ENCODE measurements around the gene ATXN10. TPM values are rescaled to one million over a fixed set of nuclear protein-coding genes. Genes with fewer than 3 reads are reported as not detected.

ATXN10 gene
- total RNA-seq, 4 donors from 2014 or later = 79.0 to 152 (median 88.3) TPM

- peaks cover 6 to 10% (median 7%) of the 10 kb centered on the region in 3 donors for H3K4me1 ChIP-seq
- H3K4me3 ChIP-seq = no peak overlapping the region
- peaks cover 0 to 2% (median 0%) of the 10 kb centered on the region in 4 donors for H3K27me3 ChIP-seq
- intact Hi-C loops (cut with DNase I) = loop anchor here (10.0 kb wide), 1 partner anchor 215 kb away; no protein-coding TSS in a partner anchor
- no peak overlapping the region for H3K27ac ChIP-seq
- peaks cover 0 to 4% (median 0%) of the 10 kb centered on the region in 3 donors for H3K9me3 ChIP-seq
- peaks cover 0 to 40% (median 0%) of the 10 kb centered on the region in 3 donors for H3K36me3 ChIP-seq
- 86 to 91% methylated on average over 11 to 24 of the region's 28 CpGs for WGBS, 2 donors
- TF ChIP-seq POLR2A (IDR thresholded peaks at IDR 0.05) = no peak
- TF ChIP-seq, protein P1, sequence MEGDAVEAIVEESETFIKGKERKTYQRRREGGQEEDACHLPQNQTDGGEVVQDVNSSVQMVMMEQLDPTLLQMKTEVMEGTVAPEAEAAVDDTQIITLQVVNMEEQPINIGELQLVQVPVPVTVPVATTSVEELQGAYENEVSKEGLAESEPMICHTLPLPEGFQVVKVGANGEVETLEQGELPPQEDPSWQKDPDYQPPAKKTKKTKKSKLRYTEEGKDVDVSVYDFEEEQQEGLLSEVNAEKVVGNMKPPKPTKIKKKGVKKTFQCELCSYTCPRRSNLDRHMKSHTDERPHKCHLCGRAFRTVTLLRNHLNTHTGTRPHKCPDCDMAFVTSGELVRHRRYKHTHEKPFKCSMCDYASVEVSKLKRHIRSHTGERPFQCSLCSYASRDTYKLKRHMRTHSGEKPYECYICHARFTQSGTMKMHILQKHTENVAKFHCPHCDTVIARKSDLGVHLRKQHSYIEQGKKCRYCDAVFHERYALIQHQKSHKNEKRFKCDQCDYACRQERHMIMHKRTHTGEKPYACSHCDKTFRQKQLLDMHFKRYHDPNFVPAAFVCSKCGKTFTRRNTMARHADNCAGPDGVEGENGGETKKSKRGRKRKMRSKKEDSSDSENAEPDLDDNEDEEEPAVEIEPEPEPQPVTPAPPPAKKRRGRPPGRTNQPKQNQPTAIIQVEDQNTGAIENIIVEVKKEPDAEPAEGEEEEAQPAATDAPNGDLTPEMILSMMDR (IDR thresholded peaks at IDR 0.05) = no peak
- DNase-seq = no peak
Observed at GRCh38 chr22:45859231-45860161, 187.9 kb downstream of the ATXN10 start.

GRCh38 chr22:45860201-45860600, 188.6 kb downstream of the ATXN10 start:
- H3K27me3 ChIP-seq = peaks cover 0 to 7% (median 0%) of the 10 kb centered on the region in 4 donors
- H3K9me3 ChIP-seq = peaks cover 0 to 4% (median 0%) of the 10 kb centered on the region in 3 donors
- no peak overlapping the region for H3K27ac ChIP-seq
- H3K4me1 ChIP-seq = peaks cover 11 to 17% (median 14%) of the 10 kb centered on the region in 3 donors
- no peak overlapping the region for H3K4me3 ChIP-seq
- TF ChIP-seq, protein P1 (IDR thresholded peaks at IDR 0.05) = no peak
- no peak for TF ChIP-seq POLR2A (IDR thresholded peaks at IDR 0.05)
- peaks cover 0 to 33% (median 0%) of the 10 kb centered on the region in 3 donors for H3K36me3 ChIP-seq
- intact Hi-C loops (cut with DNase I) = loop anchor here (10.0 kb wide), 1 partner anchor 215 kb away; no protein-coding TSS in a partner anchor
- DNase-seq = no peak
- 65 to 90% methylated on average over 4 to 17 of the region's 18 CpGs for WGBS, 2 donors

- H3K27ac ChIP-seq = no peak overlapping the region
- no peak for DNase-seq
- 73 to 81% methylated on average over 5 of the region's 8 CpGs for WGBS, 2 donors
- H3K4me3 ChIP-seq = no peak overlapping the region
- no peak for TF ChIP-seq POLR2A (IDR thresholded peaks at IDR 0.05)
- TF ChIP-seq, protein P1 (IDR thresholded peaks at IDR 0.05) = no peak
- intact Hi-C loops (cut with DNase I) = loop anchor here (10.0 kb wide), 1 partner anchor 216 kb away; no protein-coding TSS in a partner anchor
- H3K27me3 ChIP-seq = peaks cover 0 to 17% (median 0%) of the 10 kb centered on the region in 4 donors
- peaks cover 0 to 22% (median 0%) of the 10 kb centered on the region in 3 donors for H3K36me3 ChIP-seq
- H3K9me3 ChIP-seq = peaks cover 0 to 4% (median 0%) of the 10 kb centered on the region in 3 donors
- H3K4me1 ChIP-seq = peaks cover 20 to 27% (median 22%) of the 10 kb centered on the region in 3 donors
Observed at GRCh38 chr22:45861259-45861658, 189.6 kb downstream of the ATXN10 start.

DNA sequence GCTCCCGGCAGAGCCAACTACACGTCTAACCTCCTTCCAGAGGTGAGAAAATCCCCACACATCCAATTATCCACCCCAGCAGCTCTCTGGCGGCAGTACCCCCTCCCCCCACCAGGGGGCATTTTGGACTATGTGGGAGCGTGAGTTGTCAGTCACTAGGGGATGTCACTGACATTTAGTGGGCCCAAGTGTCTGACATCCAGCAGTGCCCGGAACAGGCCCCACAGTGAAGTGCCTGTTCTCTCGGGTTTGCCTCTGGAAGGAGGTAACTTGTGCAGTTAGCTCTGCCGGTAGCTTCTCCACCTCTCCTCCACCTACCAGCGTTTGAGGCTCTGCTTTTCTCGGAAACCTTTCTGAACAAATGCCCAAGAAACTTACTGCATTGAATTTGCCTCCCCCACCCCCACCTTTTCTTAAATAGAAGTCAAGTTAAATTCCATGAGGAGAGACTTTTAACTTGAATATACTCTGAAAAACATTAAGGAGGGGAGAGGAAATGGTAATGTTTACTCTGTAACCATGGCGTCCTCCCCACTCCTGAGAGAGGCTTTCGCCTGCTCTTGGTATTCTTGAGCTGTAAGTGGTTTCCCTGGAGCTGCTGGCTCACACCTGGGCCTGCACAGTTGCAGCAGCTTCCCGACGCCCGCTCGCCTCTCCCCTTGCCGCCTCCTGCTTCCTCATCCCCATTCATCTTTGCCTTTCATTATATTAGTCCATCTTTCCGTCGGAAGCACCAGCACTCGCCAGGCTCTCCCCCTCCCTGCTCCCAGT, 192.5 kb downstream of the ATXN10 start:
- intact Hi-C loops (cut with DNase I) = loop anchor here (10.0 kb wide), 1 partner anchor 219 kb away; no protein-coding TSS in a partner anchor
- Histone ChIP-seq H3K4me1 (peaks cover 37 to 53% (median 41%) of the 10 kb centered on the region in 3 donors), H3K36me3 (no peaks in the 10 kb centered on the region), H3K27ac (peak overlapping the region in 2 of 4 donors; percentile 4 to 42), H3K9me3 (peaks cover 0 to 4% (median 0%) of the 10 kb centered on the region in 3 donors), H3K4me3 (no peak overlapping the region), H3K27me3 (peaks cover 0 to 46% (median 0%) of the 10 kb centered on the region in 4 donors)
- 12 to 14% methylated on average over 16 to 18 of the region's 19 CpGs for WGBS, 2 donors
- no peak for DNase-seq
- TF ChIP-seq POLR2A (IDR thresholded peaks at IDR 0.05) = no peak
- TF ChIP-seq, protein P1 (IDR thresholded peaks at IDR 0.05) = peak; percentile 83 to 94 (median 93)

Measured in esophagus squamous epithelium (tissue), 5 donors.